ENCODE results near the gene OR2S2.
"Not testable (repeated sequence)": the region's sequence is repeated elsewhere in the genome, so short reads cannot be mapped to it uniquely, and the experiment has no call there.

The OR2S2 gene

DNA sequence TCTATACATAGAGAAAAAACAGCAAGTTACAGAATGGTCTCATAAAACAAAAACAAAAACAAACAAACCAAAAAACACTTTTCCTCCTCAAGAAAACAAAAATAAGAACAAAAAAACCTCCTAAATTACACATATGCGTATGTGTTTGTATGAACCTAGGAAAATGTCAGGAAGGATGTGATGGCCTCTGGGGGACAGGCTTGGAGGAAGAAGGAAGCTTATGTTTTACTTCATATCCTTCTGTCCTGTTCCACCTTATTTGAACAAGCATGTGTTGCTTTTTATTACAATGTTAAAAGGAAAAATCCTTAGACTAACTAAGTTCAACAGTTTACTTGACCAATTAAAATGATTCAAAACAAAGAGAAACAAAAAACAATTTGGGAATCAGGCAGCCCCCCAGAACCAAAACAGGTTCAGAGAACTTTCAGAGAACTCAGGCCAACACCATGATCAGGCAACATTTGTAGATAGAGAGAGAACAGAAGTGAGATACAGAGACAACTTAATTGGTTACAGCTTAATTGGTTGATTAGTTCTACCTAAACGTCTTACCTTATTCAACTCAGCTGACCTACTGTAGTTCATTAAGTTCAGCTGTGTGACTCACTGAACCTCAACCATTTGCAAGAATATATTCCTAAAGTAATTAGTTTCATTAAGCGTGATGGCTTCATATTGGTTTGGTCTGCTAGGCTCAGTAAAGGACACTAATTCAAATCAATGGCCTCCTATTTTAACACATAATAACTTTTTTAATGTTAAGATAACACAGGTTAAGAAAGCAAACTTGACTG lies 38.5 kb downstream of the OR2S2 start:
- TF ChIP-seq, protein P1, sequence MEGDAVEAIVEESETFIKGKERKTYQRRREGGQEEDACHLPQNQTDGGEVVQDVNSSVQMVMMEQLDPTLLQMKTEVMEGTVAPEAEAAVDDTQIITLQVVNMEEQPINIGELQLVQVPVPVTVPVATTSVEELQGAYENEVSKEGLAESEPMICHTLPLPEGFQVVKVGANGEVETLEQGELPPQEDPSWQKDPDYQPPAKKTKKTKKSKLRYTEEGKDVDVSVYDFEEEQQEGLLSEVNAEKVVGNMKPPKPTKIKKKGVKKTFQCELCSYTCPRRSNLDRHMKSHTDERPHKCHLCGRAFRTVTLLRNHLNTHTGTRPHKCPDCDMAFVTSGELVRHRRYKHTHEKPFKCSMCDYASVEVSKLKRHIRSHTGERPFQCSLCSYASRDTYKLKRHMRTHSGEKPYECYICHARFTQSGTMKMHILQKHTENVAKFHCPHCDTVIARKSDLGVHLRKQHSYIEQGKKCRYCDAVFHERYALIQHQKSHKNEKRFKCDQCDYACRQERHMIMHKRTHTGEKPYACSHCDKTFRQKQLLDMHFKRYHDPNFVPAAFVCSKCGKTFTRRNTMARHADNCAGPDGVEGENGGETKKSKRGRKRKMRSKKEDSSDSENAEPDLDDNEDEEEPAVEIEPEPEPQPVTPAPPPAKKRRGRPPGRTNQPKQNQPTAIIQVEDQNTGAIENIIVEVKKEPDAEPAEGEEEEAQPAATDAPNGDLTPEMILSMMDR (IDR thresholded peaks at IDR 0.05) = no peak
- TF ChIP-seq ZFX (IDR thresholded peaks at IDR 0.05; ENCODE audit: borderline replicate concordance) = no peak
- no peak overlapping the region for H3K27ac ChIP-seq

DNA sequence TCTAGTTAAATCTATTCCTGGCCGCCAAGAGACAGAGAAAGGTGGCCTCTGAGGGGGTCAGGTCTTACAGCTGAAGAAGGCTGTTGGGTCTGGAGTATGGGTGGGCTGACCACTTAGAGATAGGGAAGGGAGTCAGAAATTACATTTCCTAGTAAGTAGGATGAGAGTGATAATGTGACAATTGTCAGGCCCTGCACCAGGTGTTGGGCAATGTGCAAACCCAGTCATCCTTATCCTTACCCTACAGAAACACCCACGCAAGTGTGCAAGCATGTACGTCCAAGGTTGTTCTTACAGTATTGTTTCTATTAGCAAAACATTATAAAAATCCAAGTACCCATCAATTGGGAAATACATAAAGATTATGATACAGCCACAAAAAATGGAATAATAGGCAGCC lies 39.2 kb downstream of the OR2S2 start:
- H3K27ac ChIP-seq = no peak overlapping the region
- TF ChIP-seq ZFX (IDR thresholded peaks at IDR 0.05; ENCODE audit: borderline replicate concordance) = no peak
- TF ChIP-seq, protein P1 (IDR thresholded peaks at IDR 0.05) = no peak

DNA sequence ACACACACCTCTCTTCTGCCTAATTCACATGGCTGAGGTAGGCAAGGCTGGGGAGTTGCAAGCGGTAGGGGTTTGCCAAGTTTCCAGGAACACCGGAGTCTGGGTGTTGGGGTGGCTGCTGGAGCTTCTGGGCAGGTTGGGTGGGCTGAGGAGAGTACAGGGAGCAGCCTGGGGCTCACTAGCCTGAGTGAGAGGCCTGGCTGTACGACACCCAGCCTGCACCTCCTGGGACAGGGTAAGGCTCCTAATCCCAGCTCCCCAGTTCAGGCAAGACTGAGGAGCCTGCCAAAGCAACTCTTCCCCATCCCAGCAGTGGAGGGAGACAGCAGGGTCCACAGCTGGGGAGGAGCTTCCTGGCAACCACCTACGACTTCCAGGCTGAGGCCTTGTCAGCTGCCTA lies 40.7 kb downstream of the OR2S2 start:
- TF ChIP-seq ZFX (IDR thresholded peaks at IDR 0.05; ENCODE audit: borderline replicate concordance) = no peak
- TF ChIP-seq, protein P1 (IDR thresholded peaks at IDR 0.05) = no peak
- H3K27ac ChIP-seq = no peak overlapping the region

DNA sequence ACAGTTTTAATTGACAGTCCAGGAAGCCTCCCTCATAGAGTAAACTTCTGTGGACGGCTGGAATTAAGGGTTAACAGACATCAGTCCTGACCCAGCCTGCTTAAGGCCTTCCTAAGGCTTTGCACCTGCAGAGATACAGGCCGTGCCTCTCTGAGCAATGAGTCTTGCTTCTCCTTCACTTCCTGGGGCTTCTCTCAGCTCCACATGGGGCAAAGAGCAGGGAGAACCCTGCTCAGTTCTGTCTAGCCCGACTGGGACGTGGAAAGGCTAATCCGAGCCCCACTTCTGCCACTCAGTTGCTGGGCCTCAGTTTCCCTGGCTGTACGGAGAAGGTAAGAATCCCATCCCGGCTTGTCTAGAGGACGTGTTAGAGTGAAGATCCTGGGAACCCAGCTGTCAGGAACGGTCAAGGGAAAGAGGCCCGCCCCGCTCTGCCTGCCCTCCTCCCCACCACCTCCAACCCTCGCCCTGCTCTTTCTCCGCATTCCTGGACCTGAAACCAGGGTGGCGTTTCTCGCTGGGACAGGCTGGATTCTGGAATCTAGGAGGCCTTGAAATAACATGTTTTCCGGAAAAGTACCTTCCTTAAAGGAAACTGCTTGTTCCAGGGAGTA lies 42.2 kb downstream of the OR2S2 start:
- TF ChIP-seq ZFX (IDR thresholded peaks at IDR 0.05; ENCODE audit: borderline replicate concordance) = no peak
- TF ChIP-seq, protein P1 (IDR thresholded peaks at IDR 0.05) = no peak
- H3K27ac ChIP-seq = no peak overlapping the region

DNA sequence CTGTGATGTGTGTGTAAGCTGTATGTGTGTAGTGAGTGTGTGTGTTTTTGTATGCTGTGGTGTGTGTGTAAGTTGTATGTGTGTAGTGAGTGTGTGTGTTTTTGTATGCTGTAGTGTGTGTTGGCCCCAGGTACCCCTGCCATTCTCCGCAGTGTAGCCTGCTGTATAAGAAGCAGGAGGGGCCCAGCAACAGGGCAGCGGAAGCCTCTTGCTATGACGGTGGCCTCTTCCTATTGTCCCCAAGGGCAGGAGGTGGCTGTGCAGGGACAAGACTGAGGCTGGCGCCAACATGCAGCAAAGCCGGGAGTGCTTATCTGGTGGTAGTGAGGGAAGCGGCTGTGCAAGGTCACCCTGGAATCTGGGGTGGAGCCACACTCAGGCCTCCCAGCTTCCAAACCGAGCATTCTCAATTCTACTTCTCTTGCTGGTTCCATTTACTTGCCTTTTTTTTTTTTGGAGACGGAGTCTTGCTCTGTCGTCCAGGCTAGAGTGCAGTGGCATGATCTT lies 43.6 kb downstream of the OR2S2 start:
- H3K27ac ChIP-seq = no peak overlapping the region
- TF ChIP-seq ZFX (IDR thresholded peaks at IDR 0.05; ENCODE audit: borderline replicate concordance) = no peak
- TF ChIP-seq, protein P1 (IDR thresholded peaks at IDR 0.05) = no peak

DNA sequence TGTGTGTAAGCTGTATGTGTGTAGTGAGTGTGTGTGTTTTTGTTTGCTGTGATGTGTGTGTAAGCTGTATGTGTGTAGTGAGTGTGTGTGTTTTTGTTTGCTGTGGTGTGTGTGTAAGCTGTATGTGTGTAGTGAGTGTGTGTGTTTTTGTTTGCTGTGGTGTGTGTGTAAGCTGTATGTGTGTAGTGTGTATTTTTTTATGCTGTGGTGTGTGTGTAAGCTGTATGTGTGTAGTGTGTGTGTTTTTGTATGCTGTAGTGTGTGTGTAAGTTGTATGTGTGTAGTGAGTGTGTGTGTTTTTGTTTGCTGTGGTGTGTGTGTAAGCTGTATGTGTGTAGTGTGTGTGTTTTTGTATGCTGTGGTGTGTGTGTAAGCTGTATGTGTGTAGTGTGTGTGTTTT lies 44.5 kb downstream of the OR2S2 start:
- not testable (repeated sequence) for H3K27ac ChIP-seq

DNA sequence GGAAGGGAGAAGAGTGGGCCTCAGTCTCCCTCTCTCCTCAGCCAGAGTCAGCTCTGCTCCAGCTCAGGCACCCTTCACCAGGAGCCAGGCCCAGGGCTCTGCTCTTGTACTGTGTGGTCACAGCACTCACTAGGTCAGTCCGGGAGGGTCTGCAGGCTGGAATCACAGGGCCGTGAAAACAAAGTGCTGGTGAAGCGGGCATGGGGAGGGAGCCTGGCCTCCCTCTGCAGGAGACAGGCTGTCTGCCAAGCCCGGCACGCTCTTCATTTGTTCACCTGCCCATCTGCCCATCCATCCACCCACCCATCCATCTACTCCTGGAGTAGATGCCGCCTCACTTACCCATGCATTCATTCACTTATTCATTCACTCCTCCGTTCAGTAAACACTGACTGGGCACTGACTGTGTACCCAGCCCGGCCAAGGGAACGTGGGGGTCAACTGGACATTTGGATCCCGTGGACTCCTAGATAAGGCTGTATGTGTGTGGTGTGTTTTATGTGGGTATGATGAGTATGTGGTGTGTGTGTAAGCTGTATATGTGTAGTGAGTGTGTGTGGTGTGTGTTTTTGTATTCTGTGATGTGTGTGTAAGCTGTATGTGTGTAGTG lies 45.1 kb downstream of the OR2S2 start:
- no peak overlapping the region for H3K27ac ChIP-seq
- TF ChIP-seq, protein P1 (IDR thresholded peaks at IDR 0.05) = no peak
- no peak for TF ChIP-seq ZFX (IDR thresholded peaks at IDR 0.05; ENCODE audit: borderline replicate concordance)

All from 22Rv1 (cell line).